ENCODE measurements around the gene PTPN9.
A peak's percentile ranks its signal among the peaks of the same experiment; 100 is the strongest.
"Not testable (repeated sequence)": the region's sequence is repeated elsewhere in the genome, so short reads cannot be mapped to it uniquely, and the experiment has no call there.

Gene PTPN9

GRCh38 chr15:75582943-75583342 lies 3.8 kb upstream of the PTPN9 start:
- DNase-seq = not testable (repeated sequence)

- no peak for DNase-seq
Observed at GRCh38 chr15:75578173-75578947, 755 bp downstream of the PTPN9 start.

GRCh38 chr15:75577401-75578172 lies 1.5 kb downstream of the PTPN9 start:
- DNase-seq = no peak

DNA sequence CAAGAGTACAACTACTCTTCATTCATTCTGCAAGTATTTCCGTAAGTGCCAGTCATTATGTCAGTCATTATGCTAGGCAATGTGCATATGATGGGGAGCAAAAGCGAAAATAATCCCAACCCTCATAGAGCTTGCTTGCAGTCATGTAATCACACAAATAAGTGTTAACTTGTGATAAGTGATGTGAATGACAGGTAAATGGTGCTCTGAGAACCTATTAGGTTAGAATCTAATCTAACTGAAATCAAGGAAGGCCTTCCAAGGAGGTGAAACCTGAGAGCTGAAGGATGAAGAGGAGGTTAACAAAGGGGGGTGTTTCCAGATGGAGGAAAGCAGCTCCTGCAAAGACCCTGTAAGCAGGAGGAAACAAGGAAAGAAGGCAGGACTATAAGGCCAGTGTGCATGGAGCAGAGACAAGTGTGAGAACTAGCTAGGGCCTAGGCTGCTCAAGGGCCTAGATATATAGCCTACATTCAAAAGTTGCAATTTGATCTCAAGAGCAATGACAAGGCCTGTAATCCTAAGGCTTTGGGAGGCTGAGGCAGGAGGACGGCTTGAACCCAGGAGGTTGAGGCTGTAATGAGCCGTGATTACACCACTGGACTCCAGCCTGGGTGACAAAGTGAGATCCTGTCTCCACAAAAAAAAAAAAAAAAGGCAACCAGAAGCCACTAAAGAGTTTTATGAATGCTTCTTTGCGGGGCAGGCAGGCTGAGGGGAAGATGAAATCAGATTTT lies 5.3 kb downstream of the PTPN9 start:
- no peak for DNase-seq

DNA sequence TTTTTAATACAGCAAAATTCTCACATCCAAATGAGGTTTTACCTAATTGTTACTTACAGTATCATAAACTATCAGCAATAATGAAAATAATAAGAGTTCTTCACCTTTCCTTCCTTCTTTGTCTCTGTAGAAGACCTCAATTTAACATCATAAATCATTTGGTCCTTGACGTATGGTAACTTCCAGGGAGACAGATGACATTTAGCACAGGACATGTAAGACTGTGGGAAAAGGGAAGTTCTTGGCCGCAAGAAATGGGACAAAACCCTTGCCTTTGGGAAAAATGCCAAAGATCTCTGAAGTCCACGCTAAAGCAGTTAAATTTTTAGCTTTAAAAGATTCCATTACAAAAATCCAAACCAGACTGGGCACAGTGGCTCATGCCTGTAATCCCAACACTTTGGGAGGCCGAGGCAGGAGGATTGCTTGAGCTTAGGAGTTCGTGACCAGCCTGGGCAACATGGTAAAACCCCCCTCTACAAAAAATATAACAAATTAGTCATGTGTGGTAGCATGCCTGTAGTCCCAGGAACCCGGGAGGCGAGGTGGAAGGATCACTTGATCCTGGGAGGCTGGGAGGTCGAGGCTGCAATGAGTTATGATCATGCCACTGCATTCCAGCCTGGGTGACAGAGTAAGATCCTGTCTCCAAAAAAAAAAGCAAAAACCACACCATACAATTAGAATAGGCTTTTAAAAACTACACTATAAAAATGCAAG lies 8.8 kb downstream of the PTPN9 start:
- DNase-seq = no peak

GRCh38 chr15:75565062-75565970 lies 13.8 kb downstream of the PTPN9 start:
- DNase-seq = no peak

DNA sequence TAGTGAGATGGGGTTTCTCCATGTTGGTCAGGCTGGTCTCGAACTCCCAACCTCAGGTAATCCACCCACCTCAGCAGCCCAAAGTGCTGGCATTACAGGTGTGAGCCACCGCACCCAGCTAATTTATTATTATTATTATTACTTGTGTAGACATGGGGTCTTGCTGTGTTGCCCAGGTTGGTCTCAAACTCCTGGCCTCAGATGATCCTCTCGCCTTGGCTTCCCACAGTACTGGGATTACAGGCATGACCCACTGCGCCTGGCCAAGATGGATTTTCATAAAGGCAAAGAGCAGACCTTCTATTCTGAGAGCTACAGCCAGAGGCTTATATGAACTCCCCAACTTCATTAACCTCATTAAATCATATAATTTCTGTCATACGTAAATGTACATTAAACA lies 17.2 kb downstream of the PTPN9 start:
- no peak for DNase-seq

DNA sequence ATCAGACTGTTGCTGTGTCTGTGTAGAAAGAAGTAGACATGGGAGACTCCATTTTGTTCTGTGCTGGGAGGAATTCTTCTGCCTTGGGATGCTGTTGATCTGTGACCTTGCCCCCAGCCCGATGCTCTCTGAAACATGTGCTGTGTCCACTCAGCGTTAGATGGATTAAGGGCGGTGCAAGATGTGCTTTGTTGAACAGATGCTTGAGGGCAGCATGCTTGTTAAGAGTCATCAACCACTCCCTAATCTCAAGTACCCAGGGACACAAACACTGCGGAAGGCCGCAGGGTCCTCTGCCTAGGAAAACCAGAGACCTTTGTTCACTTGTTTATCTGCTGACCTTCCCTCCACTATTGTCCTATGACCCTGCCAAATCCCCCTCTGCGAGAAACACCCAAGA lies 19.8 kb downstream of the PTPN9 start:
- DNase-seq = not testable (repeated sequence)

DNA sequence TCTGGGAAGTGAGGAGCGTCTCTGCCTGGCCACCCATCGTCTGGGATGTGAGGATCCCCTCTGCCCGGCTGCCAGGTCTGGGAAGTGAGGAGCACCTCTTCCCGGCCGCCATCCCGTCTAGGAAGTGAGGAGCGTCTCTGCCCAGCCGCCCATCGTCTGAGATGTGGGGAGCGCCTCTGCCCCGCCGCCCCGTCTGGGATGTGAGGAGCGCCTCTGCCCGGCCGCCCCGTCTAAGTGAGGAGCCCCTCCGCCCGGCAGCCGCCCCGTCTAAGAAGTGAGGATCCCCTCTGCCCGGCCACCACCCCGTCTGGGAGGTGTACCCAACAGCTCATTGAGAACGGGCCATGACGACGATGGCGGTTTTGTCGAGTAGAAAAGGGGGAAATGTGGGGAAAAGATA lies 20.2 kb downstream of the PTPN9 start:
- not testable (repeated sequence) for DNase-seq

DNA sequence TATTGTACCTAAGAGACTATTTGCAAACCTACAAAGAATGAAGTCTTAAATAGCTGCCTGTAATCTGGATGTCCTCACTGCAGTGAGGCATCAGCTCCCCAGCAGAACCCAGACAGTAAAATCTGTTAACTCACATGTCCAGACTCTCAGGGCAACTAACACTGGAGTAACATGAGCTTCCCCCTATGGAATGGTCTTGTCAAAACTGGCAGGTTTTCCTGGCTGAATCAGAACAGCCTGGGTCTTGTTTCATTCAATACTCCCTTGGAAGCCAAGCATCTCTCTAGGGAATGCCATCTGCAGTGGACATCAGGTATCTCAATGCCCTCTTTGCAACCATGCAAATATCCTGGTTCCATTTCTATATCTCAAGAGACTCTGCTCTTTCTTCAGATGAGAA lies 24.4 kb downstream of the PTPN9 start:
- DNase-seq = no peak

- no peak for DNase-seq
Observed at GRCh38 chr15:75553659-75554058, 25.5 kb downstream of the PTPN9 start.

GRCh38 chr15:75551091-75551490 lies 28.0 kb downstream of the PTPN9 start:
- DNase-seq = peak; percentile 20

GRCh38 chr15:75545064-75545463 lies 34.1 kb downstream of the PTPN9 start:
- no peak for DNase-seq

GRCh38 chr15:75544359-75544758 lies 34.8 kb downstream of the PTPN9 start:
- no peak for DNase-seq

GRCh38 chr15:75542949-75543545 lies 36.1 kb downstream of the PTPN9 start:
- not testable (repeated sequence) for DNase-seq

GRCh38 chr15:75542386-75542797 lies 36.7 kb downstream of the PTPN9 start:
- DNase-seq = no peak

DNA sequence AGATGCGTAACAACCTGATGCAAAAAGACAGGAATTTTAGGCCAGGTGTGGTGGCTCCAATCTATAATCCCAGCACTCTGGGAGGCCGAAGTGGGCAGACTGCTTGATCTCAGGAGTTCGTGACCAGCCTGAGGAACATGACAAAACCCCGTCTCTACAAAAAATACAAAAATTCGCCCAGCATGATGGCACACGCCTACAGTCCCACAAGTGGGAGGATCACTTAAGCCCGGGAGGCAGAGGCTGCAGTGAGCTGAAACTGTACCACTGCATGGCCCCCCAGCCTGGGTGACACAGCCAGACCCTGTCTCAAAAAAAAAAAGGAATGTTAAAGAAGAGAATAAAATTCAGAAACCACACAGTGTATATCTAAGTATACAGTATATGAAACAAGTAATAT lies 40.7 kb downstream of the PTPN9 start:
- no peak for DNase-seq

DNA sequence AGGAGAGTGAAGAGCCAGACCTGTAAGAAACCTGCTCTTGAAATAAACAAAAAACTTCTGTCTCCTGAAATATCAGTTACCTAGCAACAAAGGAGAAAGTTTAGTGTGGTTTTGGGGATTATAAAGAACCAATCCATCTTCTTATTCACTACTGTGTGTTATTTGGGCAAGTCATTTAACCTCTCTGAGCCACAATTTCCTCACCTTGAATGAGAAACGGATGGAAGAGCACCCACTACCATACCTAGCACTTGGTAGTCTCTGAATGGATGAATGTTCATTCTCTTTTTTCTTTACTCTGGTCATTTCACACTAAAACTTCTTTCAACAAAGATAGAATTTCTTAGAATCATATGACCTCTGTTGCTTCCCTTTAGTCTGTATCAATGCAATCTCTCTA lies 45.2 kb downstream of the PTPN9 start:
- DNase-seq = no peak

DNA sequence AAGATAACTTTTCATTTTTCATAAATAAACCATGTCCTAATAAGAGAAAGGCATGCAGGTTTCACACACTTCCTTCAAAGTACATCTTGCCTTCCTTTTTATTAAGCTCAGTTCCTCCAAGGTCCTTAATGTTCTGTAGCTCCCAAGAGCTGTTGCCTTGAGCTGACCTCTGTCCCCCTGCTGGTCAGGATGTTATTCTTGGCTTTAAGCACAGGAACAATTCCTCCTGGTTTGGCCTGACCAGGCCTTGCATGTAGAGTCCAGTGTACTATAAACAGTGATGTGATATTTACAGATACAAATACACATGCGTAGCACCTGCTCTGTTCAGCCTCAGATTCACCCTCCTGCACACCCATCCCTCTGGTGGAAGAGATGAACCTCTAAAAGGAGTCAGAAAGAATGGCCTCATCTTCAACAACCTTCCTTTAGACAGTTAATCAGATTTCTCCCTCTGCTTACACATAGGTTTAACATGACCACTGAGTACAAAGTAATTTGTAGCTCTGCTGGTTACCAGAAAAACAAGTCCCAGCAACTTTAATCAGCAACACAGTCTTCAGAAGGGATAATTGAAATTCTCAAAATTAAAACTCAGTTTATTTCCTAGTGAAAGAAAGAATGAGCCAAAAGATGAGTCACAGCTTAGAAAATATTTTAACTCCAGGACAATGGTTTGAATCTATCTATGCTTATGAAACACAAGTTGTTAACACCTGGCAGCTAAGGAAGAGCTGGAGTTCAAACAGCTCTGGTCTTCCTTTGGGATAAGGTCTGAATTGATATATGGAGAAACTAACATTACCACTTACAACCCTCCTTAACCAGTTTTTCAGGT lies 46.5 kb downstream of the PTPN9 start:
- no peak for DNase-seq

- DNase-seq = no peak
Observed at GRCh38 chr15:75531041-75531450, 48.1 kb downstream of the PTPN9 start.

Data from GF-D8 (cell line).